HG03175 (cell line): ENCODE data around the gene CDH5.
"Not testable (repeated sequence)": the region's sequence is repeated elsewhere in the genome, so short reads cannot be mapped to it uniquely, and the experiment has no call there.

Experiments
- ATAC-seq: cut with Tn5 transposase; IDR thresholded peaks from one replicate; pipeline ENCODE4 v1.9.1; 2021; ENCODE audit warnings: mild to moderate bottlenecking, moderate library complexity; ENCODE audit not compliant: unreplicated experiment

CDH5 gene, protein sequence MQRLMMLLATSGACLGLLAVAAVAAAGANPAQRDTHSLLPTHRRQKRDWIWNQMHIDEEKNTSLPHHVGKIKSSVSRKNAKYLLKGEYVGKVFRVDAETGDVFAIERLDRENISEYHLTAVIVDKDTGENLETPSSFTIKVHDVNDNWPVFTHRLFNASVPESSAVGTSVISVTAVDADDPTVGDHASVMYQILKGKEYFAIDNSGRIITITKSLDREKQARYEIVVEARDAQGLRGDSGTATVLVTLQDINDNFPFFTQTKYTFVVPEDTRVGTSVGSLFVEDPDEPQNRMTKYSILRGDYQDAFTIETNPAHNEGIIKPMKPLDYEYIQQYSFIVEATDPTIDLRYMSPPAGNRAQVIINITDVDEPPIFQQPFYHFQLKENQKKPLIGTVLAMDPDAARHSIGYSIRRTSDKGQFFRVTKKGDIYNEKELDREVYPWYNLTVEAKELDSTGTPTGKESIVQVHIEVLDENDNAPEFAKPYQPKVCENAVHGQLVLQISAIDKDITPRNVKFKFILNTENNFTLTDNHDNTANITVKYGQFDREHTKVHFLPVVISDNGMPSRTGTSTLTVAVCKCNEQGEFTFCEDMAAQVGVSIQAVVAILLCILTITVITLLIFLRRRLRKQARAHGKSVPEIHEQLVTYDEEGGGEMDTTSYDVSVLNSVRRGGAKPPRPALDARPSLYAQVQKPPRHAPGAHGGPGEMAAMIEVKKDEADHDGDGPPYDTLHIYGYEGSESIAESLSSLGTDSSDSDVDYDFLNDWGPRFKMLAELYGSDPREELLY

DNA sequence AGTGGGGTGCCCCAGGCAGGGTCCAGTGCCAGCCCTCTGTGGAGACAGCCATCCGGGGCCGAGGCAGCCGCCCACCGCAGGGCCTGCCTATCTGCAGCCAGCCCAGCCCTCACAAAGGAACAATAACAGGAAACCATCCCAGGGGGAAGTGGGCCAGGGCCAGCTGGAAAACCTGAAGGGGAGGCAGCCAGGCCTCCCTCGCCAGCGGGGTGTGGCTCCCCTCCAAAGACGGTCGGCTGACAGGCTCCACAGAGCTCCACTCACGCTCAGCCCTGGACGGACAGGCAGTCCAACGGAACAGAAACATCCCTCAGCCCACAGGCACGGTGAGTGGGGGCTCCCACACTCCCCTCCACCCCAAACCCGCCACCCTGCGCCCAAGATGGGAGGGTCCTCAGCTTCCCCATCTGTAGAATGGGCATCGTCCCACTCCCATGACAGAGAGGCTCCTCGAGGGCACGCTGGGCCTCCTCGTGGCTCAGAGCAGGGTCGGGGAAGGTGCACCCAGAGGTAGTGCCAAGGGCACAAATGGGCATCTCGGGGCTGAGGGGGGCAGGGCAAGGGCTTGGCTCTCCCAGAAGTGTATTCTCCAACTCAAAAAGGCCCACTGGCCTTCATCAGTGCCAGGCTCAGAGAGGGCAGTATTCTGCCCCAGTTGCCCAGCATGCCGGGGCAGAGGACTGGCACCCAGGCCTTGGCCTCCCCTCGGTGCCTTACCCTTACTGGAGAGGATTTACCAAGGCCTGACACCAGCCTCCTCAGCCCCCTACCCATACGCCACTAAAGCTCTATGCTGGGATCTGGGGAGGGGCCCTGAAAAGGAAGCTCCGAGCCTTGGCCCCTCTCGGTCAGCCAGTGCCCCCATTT is at the start of gene CDH5:
Gene CDH5, plus strand, starts transcription at position 259 of the 867 bp plus-strand sequence. CDS start 12,647 bp downstream, outside the sequence.
- ATAC-seq = no peak

DNA sequence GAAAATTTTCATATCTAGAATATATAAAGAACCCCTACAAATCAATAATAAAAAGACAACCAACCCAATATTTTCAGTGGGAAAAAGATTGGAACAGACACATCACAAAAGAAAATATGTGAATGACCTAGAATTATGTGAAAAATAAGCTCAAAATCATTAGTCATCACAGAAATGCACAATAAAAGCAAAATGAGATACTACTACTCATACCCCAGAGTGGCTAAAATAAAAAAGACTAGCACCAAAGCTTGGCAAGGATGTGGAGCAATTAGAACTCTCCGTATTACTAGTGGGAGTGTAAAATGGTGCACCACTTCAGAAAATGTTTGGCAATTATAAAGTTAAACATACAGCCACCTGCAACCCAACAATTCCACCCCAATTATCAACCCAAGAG is 48.0 kb upstream of the CDH5 start:
- no peak for ATAC-seq

DNA sequence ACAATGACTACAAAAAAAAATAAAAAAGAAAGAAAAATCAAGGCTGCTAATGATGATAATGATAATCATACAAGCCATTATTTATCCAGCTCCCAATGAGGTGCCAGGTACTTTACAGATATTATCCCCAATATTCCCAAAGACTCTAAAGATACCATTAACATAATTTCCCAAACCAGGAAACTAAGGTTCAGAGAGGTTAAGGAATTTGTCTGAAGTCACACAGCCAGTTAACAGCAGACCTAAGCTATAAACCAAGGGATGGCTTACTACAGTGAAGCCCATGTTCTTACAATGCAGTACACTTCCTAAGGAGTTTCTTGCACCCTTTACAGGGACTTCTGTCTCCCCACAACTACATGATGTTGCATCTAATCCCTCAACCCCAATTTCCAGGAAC is 45.7 kb upstream of the CDH5 start:
- ATAC-seq = no peak

DNA sequence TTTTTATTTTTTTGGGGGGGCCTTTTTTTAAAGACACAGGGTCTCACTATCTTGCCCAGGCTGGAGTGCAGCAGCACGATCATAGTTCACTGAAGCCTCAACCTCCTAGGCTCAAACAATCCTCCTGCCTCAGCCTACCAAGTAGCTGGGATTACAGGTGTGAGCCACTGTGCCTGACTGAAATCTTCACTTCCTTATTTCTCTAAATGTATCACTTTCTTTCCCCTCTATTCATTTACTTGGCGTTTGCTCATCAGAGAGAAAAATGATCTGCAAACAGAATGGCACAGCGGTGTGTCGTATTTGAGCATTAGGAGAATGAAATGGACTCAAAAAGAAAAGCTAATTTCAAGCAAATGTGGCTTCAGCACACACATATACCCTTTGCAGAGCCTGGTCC is 44.3 kb upstream of the CDH5 start:
- peak; percentile 83 for ATAC-seq

DNA sequence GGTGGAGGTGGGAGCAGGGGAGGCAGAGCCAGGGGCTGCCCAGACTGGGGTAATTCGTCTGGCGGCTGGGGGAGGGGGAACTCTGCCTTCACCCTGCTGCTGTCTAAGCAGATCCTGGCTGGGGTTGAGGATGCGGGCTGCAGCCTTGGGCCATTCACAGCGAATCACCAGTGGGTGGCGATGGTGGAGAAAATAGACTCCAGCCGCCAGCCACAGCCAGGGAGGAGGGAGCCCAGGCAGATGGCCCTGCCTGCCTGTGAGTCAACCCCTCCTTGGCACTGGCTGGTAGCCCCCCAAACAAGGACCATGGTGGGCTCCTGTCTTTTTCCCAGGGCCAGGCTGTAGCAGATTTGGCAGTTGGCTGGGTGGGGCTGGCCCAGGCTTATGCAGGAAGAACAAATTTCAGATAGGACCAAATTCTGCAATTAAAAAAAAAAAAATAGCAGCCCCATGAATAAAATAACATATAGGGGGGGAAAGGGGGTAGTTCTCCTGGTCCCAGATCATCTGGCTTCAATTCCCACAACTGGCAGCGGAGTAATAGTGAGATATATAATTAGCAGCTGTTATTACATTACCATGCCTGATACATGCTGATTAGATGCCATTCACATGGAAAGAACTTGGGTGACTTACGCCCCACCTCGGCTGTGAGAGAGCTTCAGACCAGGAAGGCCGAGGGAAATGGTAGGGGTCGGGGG is 41.5 kb upstream of the CDH5 start:
- no peak for ATAC-seq

DNA sequence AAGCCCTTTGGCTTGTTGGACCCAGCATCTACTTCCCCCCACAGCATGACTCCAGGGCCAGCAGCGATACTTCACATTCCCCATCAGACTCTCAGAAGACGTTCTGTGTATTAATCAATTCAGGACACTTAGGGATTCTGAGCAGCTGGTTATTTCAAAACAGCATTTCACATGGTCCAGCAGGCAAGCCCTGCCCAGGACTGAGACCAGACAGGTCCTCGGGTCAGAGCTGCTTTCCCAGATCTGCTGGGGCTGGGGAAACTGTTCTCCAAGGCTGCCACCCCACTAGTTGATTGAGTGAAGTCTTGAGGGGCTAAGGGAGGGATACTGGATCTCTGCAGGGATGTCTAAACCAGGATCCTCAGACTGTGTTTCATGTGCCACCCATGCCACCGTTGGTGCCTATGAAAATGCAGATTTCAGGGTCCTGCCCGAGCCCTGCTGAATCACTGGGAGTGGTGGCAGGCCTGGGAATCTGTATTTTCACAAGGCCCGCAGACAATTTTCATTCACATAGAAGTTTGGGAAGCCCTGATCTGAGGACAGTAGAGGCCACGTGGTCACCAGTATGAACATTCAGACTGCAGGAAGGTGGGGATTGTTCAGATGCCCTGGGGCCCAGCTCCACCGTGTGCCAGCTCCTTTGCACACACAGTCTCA is 40.6 kb upstream of the CDH5 start:
- no peak for ATAC-seq

DNA sequence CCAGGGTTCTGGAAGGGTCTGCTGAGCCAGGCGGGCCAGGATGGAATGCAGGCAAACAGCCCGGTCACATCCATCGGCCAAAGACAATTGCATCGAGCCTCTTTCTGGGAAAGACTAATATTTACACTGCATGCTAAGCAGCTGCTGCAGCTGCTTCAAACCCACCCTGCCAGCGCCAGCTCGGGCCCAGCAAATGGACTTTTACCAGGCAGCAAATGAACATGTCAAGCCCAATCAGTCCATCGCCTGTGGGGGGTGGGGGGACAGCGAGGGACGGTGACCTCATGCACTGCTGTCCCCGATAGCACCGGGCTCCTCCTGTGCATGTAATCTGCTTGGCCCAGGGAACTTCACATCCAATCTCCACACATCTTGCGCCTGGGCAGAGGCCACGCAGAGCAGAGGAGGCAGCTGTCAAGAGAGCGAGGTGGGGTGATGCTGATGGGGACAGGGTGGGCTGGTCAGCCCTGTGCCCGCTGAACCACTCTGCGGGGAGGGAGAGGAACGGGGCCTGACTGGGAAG is 39.4 kb upstream of the CDH5 start:
- ATAC-seq = no peak

DNA sequence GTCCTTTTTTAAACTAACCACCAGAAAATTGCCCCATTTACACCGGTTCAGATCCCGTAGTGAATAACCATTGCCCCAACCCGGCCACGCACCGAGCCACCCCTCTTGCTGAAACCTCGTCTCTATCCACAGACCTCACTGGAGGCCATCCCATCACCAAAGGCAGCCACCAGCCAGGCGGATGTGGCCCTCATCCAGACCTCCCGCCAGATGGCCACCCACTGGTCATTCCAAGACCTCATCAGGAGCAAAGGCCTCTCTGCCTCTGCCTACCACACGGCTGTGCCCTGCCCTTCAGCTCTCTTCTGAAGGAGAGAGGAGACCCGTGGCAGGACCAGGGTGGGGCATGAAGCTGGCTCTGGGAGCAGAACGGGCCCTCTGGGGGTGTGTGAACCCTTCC is 38.2 kb upstream of the CDH5 start:
- no peak for ATAC-seq

DNA sequence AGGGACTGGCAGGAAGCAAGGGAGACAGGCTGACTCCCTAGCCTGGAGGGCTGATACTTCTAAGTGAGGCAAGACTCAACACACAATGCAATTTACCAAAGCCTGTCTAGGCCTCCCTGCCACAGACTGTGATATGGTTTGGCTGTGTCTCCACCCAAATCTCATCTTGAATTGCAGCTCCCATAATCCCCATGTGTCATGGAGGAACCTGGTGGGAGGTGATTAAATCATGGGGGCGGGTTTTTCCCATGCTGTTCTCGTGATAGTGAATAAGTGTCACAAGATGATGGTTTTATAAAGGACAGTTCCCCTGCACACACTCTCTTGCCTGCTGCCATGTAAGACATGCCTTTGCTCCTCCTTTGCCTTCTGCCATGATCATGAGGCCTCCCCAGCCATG is 35.0 kb upstream of the CDH5 start:
- not testable (repeated sequence) for ATAC-seq

DNA sequence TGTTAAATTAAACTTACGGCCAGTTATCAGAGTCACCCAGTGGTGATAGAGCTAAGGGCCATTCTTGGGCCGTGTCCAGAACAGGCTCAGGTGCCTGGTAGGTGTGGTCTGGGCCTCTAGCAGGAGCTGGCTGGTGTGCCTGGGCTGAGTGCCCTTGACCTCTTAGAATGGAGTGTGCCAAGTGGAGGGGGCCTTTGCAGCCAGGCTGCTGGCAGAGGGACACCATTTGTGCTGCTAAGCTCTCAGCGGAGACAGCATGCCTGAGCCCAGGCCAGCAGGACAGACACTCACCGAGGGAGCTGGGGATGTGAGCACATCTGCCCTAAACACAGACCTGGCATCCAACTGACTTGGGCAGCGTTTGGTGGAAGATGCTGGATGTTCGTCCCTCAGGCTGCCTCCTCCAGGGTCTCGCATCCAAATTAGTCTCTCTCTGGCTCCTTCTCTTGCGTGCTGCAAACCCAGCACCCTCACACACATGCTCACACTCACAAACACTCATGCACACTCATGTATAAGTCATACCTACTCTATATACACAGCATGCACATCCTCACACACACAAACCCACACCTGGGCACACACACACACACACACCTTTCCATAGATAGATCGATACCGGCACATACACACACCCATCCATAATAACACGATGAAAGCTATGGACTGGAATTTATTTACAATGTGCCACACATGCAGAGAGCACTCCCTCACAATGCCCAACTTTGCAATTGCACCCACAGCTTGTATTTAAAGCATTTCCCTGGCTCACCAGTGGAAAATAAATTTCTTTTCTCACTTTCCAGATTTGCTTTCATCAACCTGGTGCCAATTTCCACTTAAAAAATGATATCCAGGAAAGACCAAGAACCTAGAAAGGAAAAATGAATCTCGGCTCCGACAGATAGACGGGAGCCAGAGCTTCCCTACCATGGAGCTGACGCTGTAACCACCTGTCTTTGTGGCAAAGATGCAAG is 33.6 kb upstream of the CDH5 start:
- no peak for ATAC-seq

DNA sequence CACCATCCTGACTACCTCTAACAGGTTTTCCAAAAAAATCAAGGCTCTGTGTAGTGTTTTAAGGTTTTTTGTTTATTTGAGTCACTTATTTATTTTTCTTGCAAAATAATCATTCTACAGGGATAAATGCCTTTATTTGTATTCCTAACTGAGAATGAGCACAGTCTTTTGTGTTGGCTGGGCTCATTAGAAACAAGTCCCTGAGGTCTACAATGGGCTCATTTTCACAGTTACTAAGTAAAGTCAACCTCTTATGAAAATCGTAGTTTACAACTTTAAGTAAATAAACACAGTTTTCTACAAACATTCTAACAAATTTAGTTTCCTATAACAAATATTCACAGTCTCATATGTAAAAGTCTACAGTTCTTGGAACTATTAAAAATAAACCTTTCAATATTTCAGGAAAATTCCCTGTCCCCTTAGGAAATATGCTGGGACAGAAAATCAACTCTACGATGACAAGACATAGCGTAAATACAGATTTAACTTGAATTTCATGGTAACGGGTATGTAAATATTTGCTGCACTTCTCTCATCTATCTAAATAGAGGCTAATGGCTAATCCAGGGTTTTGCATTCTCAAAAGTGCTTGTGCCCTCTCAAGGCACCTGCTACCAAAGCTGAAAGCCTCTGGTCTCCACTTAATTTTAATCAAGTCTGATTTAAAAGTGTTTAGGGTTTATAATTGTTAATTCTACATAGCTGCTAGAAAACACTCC is 31.5 kb upstream of the CDH5 start:
- no peak for ATAC-seq

DNA sequence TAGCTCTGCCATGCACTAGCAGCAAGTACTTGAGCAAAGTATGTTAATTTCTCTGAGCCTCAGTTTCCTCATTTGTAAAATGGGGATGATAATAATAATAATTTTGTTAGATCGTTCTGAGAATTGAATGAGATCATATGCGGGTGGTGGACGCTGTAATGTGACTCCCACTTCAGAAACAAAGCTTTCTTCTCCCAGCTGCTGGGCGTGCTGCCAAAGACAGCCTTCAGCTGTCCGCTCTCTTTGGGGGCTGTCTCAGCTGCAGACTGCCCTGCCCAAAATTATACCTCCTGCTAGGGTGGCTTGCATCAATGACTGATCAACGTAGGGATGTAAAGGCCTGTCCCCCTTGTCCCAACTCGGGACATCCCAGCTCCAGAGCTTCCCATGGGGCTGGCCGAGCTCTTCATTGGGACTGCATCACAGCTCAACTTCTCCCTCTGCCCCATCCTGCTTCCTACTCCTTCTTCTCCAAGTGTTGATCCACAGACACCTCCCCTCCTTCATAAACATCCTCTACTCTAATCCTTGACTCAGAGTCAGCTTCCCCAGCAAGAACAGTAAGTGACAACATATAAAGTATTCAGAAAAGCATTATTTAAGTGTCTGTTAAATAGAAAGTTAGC is 30.7 kb upstream of the CDH5 start:
- no peak for ATAC-seq

DNA sequence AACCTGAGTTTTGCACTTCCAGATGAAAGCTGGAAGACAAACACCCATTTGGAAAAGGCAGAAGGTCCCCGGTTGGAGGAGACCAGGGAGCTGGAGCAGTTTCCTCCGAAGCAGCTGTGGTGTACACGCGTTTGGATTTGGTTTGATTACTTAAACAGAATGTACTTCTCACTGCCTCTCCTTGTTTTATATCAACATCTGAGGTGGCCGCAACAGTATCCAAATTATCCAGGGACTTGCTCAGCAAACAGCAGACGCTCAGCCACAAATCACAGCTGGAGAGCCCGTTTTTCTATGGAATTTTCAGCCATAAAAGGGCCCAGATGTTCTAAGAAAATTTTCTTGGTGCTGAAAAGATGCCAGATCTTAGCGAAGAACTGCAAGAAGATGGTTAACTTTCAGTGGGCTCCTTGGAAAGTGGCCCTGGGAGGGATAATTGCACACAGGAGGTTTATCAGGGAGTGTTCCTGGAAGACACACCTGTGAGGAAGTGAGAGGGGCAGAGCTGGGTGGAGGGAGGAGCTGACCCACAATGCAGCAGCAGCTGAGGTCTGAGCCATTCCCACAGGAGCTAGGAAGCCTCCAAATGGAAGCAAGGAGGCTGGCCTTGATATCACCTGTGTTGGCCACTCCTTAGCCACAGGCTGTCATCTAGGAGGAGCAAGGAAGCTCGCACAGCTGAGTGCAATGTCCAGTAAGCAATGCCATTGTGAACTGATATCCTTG is 28.9 kb upstream of the CDH5 start:
- ATAC-seq = no peak

DNA sequence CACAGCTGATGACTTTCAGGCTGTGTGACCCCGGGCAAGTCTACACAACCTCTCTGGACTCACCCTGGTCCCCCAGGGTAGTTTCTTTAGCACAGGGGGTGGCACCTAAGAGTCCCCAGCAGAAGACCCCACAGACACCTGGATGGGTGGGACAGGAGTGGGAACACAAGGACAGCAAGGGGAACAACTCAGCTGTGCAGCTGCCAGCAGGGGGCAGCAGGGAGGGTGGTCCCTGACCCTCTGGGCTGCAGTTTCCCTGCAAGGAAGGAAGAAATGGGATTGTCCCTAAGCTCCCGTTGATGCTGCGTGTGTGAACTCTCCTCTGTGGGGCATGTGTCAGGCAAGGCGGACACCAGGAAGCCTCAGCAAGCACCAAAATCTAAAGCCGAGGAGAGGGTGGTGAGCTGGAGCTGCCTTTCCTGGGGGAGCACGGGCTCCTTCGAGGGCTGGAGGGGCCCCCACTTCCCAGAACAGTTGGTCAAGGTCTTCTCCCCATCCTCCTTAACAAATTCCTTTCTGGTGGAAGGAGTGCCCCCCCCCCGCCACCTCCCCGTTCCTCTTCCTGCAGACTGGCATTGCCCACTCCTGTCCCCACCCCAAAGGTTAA is 24.1 kb upstream of the CDH5 start:
- ATAC-seq = no peak

DNA sequence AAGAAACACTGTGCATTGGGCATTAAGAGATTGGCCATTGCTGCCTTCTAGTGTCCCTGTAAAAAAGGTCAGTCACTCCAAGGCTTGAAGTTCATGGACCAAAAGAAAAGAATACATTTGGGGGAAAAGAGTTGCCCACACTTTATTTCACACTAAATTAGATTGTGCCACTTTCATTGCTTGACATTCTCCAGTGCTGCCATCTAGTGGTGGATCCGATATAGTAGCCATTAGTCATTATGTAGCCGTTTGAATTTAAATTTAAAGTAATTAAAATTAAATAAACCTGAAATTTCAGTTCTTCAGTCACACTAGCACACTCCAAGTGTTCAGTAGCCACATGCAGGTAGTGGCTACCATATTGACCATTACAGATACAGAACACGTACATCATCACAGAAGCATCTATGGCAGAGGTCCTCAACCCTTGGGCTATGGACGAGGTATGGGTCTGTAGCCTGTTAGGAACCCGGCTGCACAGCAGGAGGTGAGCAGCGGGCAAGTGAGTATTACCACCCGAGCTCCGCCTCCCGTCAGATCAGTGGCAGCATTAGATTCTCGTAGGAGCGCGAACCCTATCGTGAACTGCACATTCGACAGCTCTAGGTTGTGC is 21.9 kb upstream of the CDH5 start:
- ATAC-seq = no peak

DNA sequence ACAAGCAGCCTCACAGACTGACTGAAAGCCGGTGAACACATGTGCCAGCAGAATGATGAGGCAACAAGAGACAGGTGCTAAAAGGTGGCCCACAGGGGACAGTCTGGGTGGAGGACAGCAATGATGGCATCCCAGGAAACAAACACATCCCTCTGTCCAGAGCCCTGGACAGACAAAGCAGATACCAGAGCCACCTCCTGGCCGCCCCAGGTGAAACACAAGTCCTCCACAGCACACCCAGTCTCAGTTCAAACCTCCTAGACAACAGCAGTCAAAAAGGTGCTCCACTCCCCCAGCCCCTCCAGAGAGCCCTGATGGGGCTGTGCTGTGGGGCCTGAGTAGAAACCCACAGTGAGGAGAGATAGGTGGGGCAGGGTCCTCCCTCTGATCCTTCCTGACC is 20.3 kb upstream of the CDH5 start:
- no peak for ATAC-seq
